GM12878 (cell line): ENCODE data around the gene C17orf58. TPM values are rescaled to one million over a fixed set of nuclear protein-coding genes. Genes with fewer than 3 reads are reported as not detected.

Source experiments
- ATAC-seq: fragments of 200-7000 bp; cut with Tn5 transposase; 3 replicates; pipeline ENCODE4 v1.9.1; 2020; ENCODE audit warnings: mild to moderate bottlenecking, moderate library complexity
- BruUV-seq: library from RNA; stranded (reverse); fragments of 400-500 nt; replicated peaks from 2 replicates; lab custom pipeline; 2021; lab: Mats Ljungman, UMichigan
- CTCF ChIA-PET: fragments of 300-600 bp; sonication (Branson Sonifier 250); formaldehyde crosslinking; extraction: SDS; loops from one replicate; lab custom pipeline; 2021; ENCODE audit warnings: inconsistent platforms; lab: Yijun Ruan, JAX
- POLR2A ChIA-PET: fragments of 350-600 bp; formaldehyde crosslinking; extraction: SDS; loops from one replicate; lab custom pipeline; 2021; ENCODE audit warnings: inconsistent platforms; lab: Charles Lee
- RAD21 ChIA-PET: fragments of 300-600 bp; sonication (Branson Sonifier 250); formaldehyde crosslinking; loops from one replicate; lab custom pipeline; 2023; ENCODE audit warnings: antibody characterized with exemption; ENCODE audit not compliant: unreplicated experiment; lab: Charles Lee
- SMC1A ChIA-PET: fragments of 300-600 bp; sonication (Branson Sonifier 250); formaldehyde crosslinking; loops from one replicate; lab custom pipeline; 2023; ENCODE audit not compliant: unreplicated experiment, uncharacterized antibody; lab: Charles Lee
- DNase-seq: peaks from one replicate; pipeline ENCODE4 v3.0.0-alpha.2; 2011; ENCODE audit warnings: low read depth, low spot score
- FAIRE-seq: peaks from 3 replicates; lab custom pipeline; 2011; peaks lifted over from hg19 to GRCh38; lab: Jason Lieb, UNC
- H2AFZ ChIP-seq: 2 replicates; pipeline ENCODE4 v1.6.0; 2011; ENCODE audit warnings: low read depth, low read length, control low read depth; ENCODE audit not compliant: control insufficient read depth
- H3K27ac ChIP-seq: 2 replicates; pipeline ENCODE4 v1.5.1; 2011; ENCODE audit warnings: control low read depth; ENCODE audit not compliant: control insufficient read depth, insufficient read depth
- H3K27me3 ChIP-seq, 2 experiments: replicated peaks in 1 of 2; 2 replicates each; pipeline versions ENCODE4 v1.6.0 to v1.6.1; 2011; ENCODE audit warnings: low read length in 1 of 2; ENCODE audit not compliant: control insufficient read depth in 2 of 2, insufficient read depth in 2 of 2
- H3K36me3 ChIP-seq, 2 experiments: 2 replicates each; pipeline ENCODE4 v1.5.1; 2011; ENCODE audit warnings: low read length in 1 of 2; ENCODE audit not compliant: control insufficient read depth in 2 of 2, insufficient read depth in 2 of 2
- H3K4me1 ChIP-seq: 2 replicates; pipeline ENCODE4 v1.6.1; 2011; ENCODE audit warnings: mild to moderate bottlenecking, low read length, moderate library complexity, mixed read lengths; ENCODE audit not compliant: control insufficient read depth, insufficient read depth
- H3K4me2 ChIP-seq: 2 replicates; pipeline ENCODE4 v1.6.0; 2011; ENCODE audit warnings: control low read depth; ENCODE audit not compliant: control insufficient read depth, insufficient read depth
- H3K4me3 ChIP-seq: fragments of 200-600 bp; sonication (generic); 2 replicates; pipeline ENCODE4 v1.5.1; 2016
- H3K79me2 ChIP-seq: 2 replicates; pipeline ENCODE4 v1.6.0; 2011; ENCODE audit warnings: low read length; ENCODE audit not compliant: control insufficient read depth, insufficient read depth
- H3K9ac ChIP-seq: 2 replicates; pipeline ENCODE4 v1.8.0; 2011; ENCODE audit warnings: low read length, control low read depth, mixed read lengths; ENCODE audit not compliant: control insufficient read depth, insufficient read depth
- H3K9me3 ChIP-seq: replicated peaks from 3 replicates; pipeline ENCODE4 v1.5.1; 2011; ENCODE audit warnings: mild to moderate bottlenecking, low read length; ENCODE audit not compliant: control insufficient read depth, insufficient read depth
- H4K20me1 ChIP-seq: 2 replicates; pipeline ENCODE4 v1.6.0; 2011; ENCODE audit not compliant: control insufficient read depth, insufficient read depth
- ASH2L ChIP-seq: fragments of 300-600, 200-600 bp; sonication (generic); IDR thresholded peaks from 2 replicates; pipeline ENCODE4 v1.6.1; 2017; ENCODE audit warnings: low read depth, mild to moderate bottlenecking, borderline replicate concordance
- BHLHE40 ChIP-seq, 2 experiments: fragments of 450-650 bp in 1 of 2; IDR thresholded peaks; 2 replicates each; pipeline ENCODE4 v1.6.1; 2011 to 2017; ENCODE audit warnings: low read depth in 2 of 2, borderline replicate concordance in 1 of 2, improper control_type of control experiment in 1 of 2, low read length in 1 of 2, mild to moderate bottlenecking in 1 of 2
- KAT2A ChIP-seq: conservative IDR thresholded peaks from 2 replicates; pipeline ENCODE4 v1.6.1; 2011; ENCODE audit warnings: low read depth, low read length; ENCODE audit not compliant: control insufficient read depth
- NBN ChIP-seq: fragments of 450-650 bp; IDR thresholded peaks from 2 replicates; pipeline ENCODE4 v1.6.1; 2016
- SPI1 ChIP-seq: IDR thresholded peaks from 2 replicates; pipeline ENCODE4 v1.6.1; 2011; ENCODE audit warnings: low read depth, mild to moderate bottlenecking, low read length, moderate library complexity, borderline replicate concordance; ENCODE audit not compliant: insufficient read depth
- WGBS: methylation state at CpG from one replicate; pipeline ENCODE4 v1.1.6; 2016; ENCODE audit warnings: low lambda C conversion rate; ENCODE audit not compliant: insufficient replicate concordance, insufficient coverage; ENCODE audit errors: missing lambda C conversion rate; 5-methylcytosine and 5-hydroxymethylcytosine counted together
- in situ Hi-C: fragments of 300-500 bp; cut with MboI; formaldehyde crosslinking; loops from 9 replicates; pipeline ENCODE4 v1.14.3; 2018; ENCODE audit warnings: mixed read lengths
- intact Hi-C: fragments of 100-400 bp; cut with micrococcal nuclease; formaldehyde crosslinking; loops from one replicate; pipeline ENCODE4 v1.14.2; 2022; ENCODE audit not compliant: unreplicated experiment
- polyA plus RNA-seq, 11 experiments: library from polyadenylated mRNA; depleted of rRNA in 4 of 11; unstranded in 6 of 11; stranded (reverse) in 5 of 11; fragments of >200 nt; fragmentation: Nextera tagmentation in 4 of 11; fragmentation: Illumina TruSeq in 1 of 11; extraction: Ambion mirVana in 4 of 11; extraction: Trizol in 1 of 11; gene quantifications; 1 replicate in 1 of 11; 2 replicates in 10 of 11; pipeline versions ENCODE4 v1.2.1 to v1.2.3, GENCODE V29; 2011 to 2016; ENCODE audit warnings: inconsistent platforms in 2 of 11, missing spikeins in 2 of 11, low read depth in 1 of 11
- total RNA-seq, 4 experiments: library from RNA; depleted of rRNA in 3 of 4; stranded (reverse); fragments of >200 nt in 3 of 4; fragmentation: Illumina TruSeq in 1 of 4; extraction: Trizol in 1 of 4; gene quantifications; 2 replicates each; pipeline versions ENCODE4 v1.2.1 to v1.2.3, GENCODE V29; 2013 to 2021
- TF ChIP-seq, protein P1 (sequence below): fragments of 450-650 bp; conservative IDR thresholded peaks from 2 replicates; pipeline ENCODE4 v1.6.1; 2017; ENCODE audit warnings: mild to moderate bottlenecking, moderate library complexity

C17orf58 gene
- total and polyA plus RNA-seq, 10 of the 15 experiments (the other 5 are each of a cell fraction or from before 2014, with no cell fraction given): 3.3 to 12.3 (median 6.2) TPM

DNA sequence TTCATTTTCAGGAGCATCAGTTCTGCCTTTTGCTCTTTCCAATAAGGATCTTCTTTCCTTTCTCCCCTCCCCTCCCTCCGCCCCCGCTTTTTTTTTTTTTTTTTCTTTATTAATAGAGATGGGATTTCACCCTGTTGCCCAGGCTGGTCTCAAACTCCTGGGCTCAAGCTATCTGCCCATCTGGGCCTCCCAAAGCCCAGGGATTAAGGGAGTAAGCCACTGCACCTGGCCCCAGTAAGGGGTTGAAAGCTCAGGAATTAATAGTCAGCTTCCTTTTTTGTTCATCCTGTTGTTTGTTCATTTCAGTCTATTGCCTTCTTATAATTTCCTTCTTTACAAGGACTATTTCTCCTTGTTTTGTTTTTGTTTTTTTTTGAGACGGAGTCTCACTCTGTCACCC lies 7.9 kb upstream of the C17orf58 start:
- no peak overlapping the region for H3K4me3 ChIP-seq
- no peaks in the 10 kb centered on the region for H4K20me1 ChIP-seq
- RAD21 ChIA-PET: no interaction called here
- SMC1A ChIA-PET: no interaction called here
- POLR2A ChIA-PET: no interaction called here
- no peaks in the 10 kb centered on the region for H3K4me1 ChIP-seq
- no peak overlapping the region for H3K27ac ChIP-seq
- no peak overlapping the region for H3K4me2 ChIP-seq
- intact Hi-C loops: no loop called here
- H3K9ac ChIP-seq: no peak overlapping the region
- in situ Hi-C loops: no loop called here
- FAIRE-seq: no peak
- H3K79me2 ChIP-seq: no peaks in the 10 kb centered on the region
- DNase-seq: no peak
- CTCF ChIA-PET: no interaction called here
- no peaks in the 10 kb centered on the region for H3K27me3 ChIP-seq
- 53% methylated on average over 3 of the region's 3 CpGs for WGBS
- no peak for ATAC-seq
- no peaks in the 10 kb centered on the region for H3K9me3 ChIP-seq
- TF ChIP-seq KAT2A: no peak
- no peak for TF ChIP-seq ASH2L
- TF ChIP-seq NBN: no peak
- TF ChIP-seq SPI1: no peak
- TF ChIP-seq, protein P1, sequence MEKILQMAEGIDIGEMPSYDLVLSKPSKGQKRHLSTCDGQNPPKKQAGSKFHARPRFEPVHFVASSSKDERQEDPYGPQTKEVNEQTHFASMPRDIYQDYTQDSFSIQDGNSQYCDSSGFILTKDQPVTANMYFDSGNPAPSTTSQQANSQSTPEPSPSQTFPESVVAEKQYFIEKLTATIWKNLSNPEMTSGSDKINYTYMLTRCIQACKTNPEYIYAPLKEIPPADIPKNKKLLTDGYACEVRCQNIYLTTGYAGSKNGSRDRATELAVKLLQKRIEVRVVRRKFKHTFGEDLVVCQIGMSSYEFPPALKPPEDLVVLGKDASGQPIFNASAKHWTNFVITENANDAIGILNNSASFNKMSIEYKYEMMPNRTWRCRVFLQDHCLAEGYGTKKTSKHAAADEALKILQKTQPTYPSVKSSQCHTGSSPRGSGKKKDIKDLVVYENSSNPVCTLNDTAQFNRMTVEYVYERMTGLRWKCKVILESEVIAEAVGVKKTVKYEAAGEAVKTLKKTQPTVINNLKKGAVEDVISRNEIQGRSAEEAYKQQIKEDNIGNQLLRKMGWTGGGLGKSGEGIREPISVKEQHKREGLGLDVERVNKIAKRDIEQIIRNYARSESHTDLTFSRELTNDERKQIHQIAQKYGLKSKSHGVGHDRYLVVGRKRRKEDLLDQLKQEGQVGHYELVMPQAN: no peak
- TF ChIP-seq BHLHE40 (IDR thresholded peaks at IDR 0.05; ENCODE audit: borderline replicate concordance in 1 of 2, low read depth in 2 of 2, low read length in 1 of 2): no peak
- TF ChIP-seq, all 136 proteins: peak for 0
- no TSS peak for BruUV-seq
- H2AFZ ChIP-seq: no peak overlapping the region
- H3K36me3 ChIP-seq: no peaks in the 10 kb centered on the region
